OCI-LY1 (cell line): ENCODE data around the gene ZFP3.
"Not testable (repeated sequence)": the region's sequence is repeated elsewhere in the genome, so short reads cannot be mapped to it uniquely, and the experiment has no call there.

Source experiments
- H2AFZ ChIP-seq: fragments of 200-600 bp; sonication (generic), shearing (Covaris generic); 2 replicates; pipeline ENCODE4 v1.6.0; 2014; ENCODE audit warnings: antibody characterized with exemption, mild to moderate bottlenecking, low read length
- H3F3A ChIP-seq: fragments of 200-600 bp; sonication (generic), shearing (Covaris generic); 2 replicates; pipeline ENCODE4 v1.6.0; 2014; ENCODE audit warnings: mild to moderate bottlenecking, antibody characterized with exemption, low read length, moderate library complexity; ENCODE audit not compliant: insufficient read depth
- H3K27ac ChIP-seq: fragments of 200-600 bp; sonication (generic); 2 replicates; pipeline ENCODE4 v1.5.1; 2014; ENCODE audit warnings: low read length, mixed run types, mild to moderate bottlenecking, low read depth; ENCODE audit not compliant: poor library complexity, severe bottlenecking
- H3K27me3 ChIP-seq: fragments of 200-600 bp; sonication (generic); 2 replicates; pipeline ENCODE4 v1.6.0; 2014; ENCODE audit warnings: antibody characterized with exemption, mild to moderate bottlenecking, low read length, moderate library complexity; ENCODE audit not compliant: insufficient read depth
- H3K36me3 ChIP-seq: fragments of 200-600 bp; sonication (generic); 2 replicates; pipeline ENCODE4 v1.6.1; 2014; ENCODE audit warnings: mild to moderate bottlenecking, antibody characterized with exemption, low read length, moderate library complexity, mixed read lengths; ENCODE audit not compliant: insufficient read depth
- H3K4me1 ChIP-seq: fragments of 200-600 bp; sonication (generic); 2 replicates; pipeline ENCODE4 v1.5.1; 2014; ENCODE audit warnings: mild to moderate bottlenecking, low read length, moderate library complexity; ENCODE audit not compliant: insufficient read depth, severe bottlenecking
- H3K4me2 ChIP-seq: fragments of 200-600 bp; sonication (generic), shearing (Covaris generic); 2 replicates; pipeline ENCODE4 v1.6.1; 2014; ENCODE audit warnings: low read length
- H3K4me3 ChIP-seq: fragments of 200-600 bp; sonication (generic); 2 replicates; pipeline ENCODE4 v1.5.1; 2014; ENCODE audit warnings: low read length, low read depth, mild to moderate bottlenecking, mixed read lengths; ENCODE audit not compliant: poor library complexity, severe bottlenecking
- H3K79me2 ChIP-seq: fragments of 200-600 bp; shearing (Covaris generic); 2 replicates; pipeline ENCODE4 v1.6.1; 2016; ENCODE audit warnings: mixed run types, low read length, mixed read lengths; ENCODE audit not compliant: insufficient read depth
- H3K9ac ChIP-seq: fragments of 200-600 bp; sonication (generic), shearing (Covaris generic); 2 replicates; pipeline ENCODE4 v1.6.1; 2014; ENCODE audit warnings: mild to moderate bottlenecking, low read length, mixed read lengths
- H3K9me2 ChIP-seq: fragments of 200-600 bp; sonication (generic), shearing (Covaris generic); 2 replicates; pipeline ENCODE4 v1.6.1; 2014; ENCODE audit warnings: low read depth, mild to moderate bottlenecking, low read length, mixed read lengths
- H3K9me3 ChIP-seq: fragments of 200-600 bp; shearing (Covaris generic); 2 replicates; pipeline ENCODE4 v1.6.1; 2014; ENCODE audit warnings: low read length, mixed read lengths
- H4K20me1 ChIP-seq: fragments of 200-600 bp; sonication (generic), shearing (Covaris generic); 2 replicates; pipeline ENCODE4 v1.6.0; 2016; ENCODE audit warnings: mild to moderate bottlenecking, low read length; ENCODE audit not compliant: insufficient read depth
- CTCF ChIP-seq: fragments of 200-600 bp; sonication (generic), shearing (Covaris generic); IDR thresholded peaks from 2 replicates; pipeline ENCODE4 v1.5.1; 2017; ENCODE audit warnings: mild to moderate bottlenecking, antibody characterized with exemption, low read length, moderate library complexity, mixed read lengths
- EZH2 ChIP-seq: fragments of 200-600 bp; sonication (generic), shearing (Covaris generic); IDR thresholded peaks from 2 replicates; pipeline ENCODE4 v1.8.0; 2017; ENCODE audit warnings: borderline replicate concordance, mixed run types, mild to moderate bottlenecking, antibody characterized with exemption, low read length, moderate library complexity, mixed read lengths

Gene ZFP3

GRCh38 chr17:5127910-5128309, 49.6 kb downstream of the ZFP3 start:
- Histone ChIP-seq H3K4me2 (no peak overlapping the region), H3K79me2 (no peaks in the 10 kb centered on the region), H3K4me1 (no peaks in the 10 kb centered on the region), H3K9me2 (no peaks in the 10 kb centered on the region), H3K27me3 (no peaks in the 10 kb centered on the region), H3K27ac (no peak overlapping the region), H3K36me3 (no peaks in the 10 kb centered on the region), H3K9ac (no peak overlapping the region), H3K9me3 (no peaks in the 10 kb centered on the region), H3K4me3 (no peak overlapping the region), H2AFZ (no peak overlapping the region), H3F3A (no peaks in the 10 kb centered on the region), H4K20me1 (no peaks in the 10 kb centered on the region)
- TF ChIP-seq CTCF (no peak), EZH2 (no peak)

DNA sequence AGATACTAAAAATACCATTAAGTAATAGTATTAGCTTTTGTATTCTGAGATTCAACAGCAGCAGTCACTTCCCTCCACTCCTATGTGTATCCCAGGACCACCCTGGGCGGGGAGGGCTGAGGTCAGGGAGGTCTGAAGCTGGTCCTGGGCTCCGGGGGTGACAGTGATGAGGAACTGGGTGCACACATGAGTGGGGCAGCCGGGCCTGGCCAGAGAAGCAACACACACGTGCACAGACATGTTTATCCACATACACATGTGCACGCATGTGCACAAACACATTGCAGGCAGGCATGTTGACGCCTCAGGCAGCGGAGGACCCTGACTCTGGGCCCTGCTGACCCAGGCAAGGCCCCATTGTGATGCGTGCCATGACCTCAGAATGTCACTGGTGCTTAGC, 50.1 kb downstream of the ZFP3 start:
- H3K27me3 ChIP-seq, H3K4me2 ChIP-seq, H3K27ac ChIP-seq, H3K9me2 ChIP-seq, H4K20me1 ChIP-seq, H3K36me3 ChIP-seq, H3K79me2 ChIP-seq, H3K4me1 ChIP-seq, H3K4me3 ChIP-seq, H3K9ac ChIP-seq, H2AFZ ChIP-seq, H3F3A ChIP-seq, H3K9me3 ChIP-seq: not testable (repeated sequence)

GRCh38 chr17:5128905-5129535, 50.8 kb downstream of the ZFP3 start:
- Histone ChIP-seq H3K9me3 (no peaks in the 10 kb centered on the region), H3K27me3 (no peaks in the 10 kb centered on the region)
- TF ChIP-seq EZH2: no peak
- TF ChIP-seq CTCF: no peak

GRCh38 chr17:5129770-5130169, 51.5 kb downstream of the ZFP3 start:
- not testable (repeated sequence) for H3F3A ChIP-seq, H2AFZ ChIP-seq, H3K36me3 ChIP-seq, H3K27me3 ChIP-seq, H4K20me1 ChIP-seq, H3K9me2 ChIP-seq, H3K9me3 ChIP-seq, H3K79me2 ChIP-seq, H3K27ac ChIP-seq, H3K4me3 ChIP-seq, H3K9ac ChIP-seq, H3K4me1 ChIP-seq, H3K4me2 ChIP-seq

More at GRCh38 chr17:5128905-5129535, 50.8 kb downstream of the ZFP3 start:
- Histone ChIP-seq H3F3A (no peaks in the 10 kb centered on the region), H3K4me1 (no peaks in the 10 kb centered on the region), H3K4me3 (no peak overlapping the region), H3K79me2 (no peaks in the 10 kb centered on the region), H3K4me2 (no peak overlapping the region), H3K9ac (no peak overlapping the region), H3K9me2 (no peaks in the 10 kb centered on the region), H3K36me3 (no peaks in the 10 kb centered on the region), H2AFZ (no peak overlapping the region), H4K20me1 (no peaks in the 10 kb centered on the region), H3K27ac (no peak overlapping the region)

GRCh38 chr17:5130261-5130660, 52.0 kb downstream of the ZFP3 start:
- H3K27me3 ChIP-seq, H4K20me1 ChIP-seq, H3K9me2 ChIP-seq, H2AFZ ChIP-seq, H3K27ac ChIP-seq, H3K79me2 ChIP-seq, H3F3A ChIP-seq, H3K9ac ChIP-seq, H3K4me1 ChIP-seq, H3K4me2 ChIP-seq, H3K4me3 ChIP-seq, H3K9me3 ChIP-seq, H3K36me3 ChIP-seq: not testable (repeated sequence)

DNA sequence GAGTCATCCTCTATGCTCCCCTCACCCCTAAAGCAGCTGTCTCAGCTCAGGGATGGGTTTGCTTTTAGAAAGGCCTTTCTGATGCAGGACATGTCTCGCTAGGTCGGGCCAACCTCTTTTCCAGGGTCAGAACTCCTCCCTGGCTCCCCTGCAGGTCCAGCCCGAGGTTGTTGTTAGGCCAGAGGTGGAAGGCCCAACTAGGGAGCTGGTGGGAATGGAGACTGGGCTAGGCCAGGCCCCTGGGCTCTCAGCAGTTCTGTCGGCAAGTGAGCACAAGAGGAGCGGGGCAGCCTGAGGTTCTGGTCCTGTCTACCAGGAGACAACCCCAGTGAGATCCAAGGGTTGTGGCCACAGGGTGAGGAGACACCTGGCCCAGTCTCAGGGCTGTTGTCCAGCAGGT, 52.4 kb downstream of the ZFP3 start:
- not testable (repeated sequence) for H3K9me3 ChIP-seq, H3K27ac ChIP-seq

More for the DNA sequence above, 52.4 kb downstream of the ZFP3 start:
- H3K36me3 ChIP-seq, H3K4me3 ChIP-seq, H3K4me2 ChIP-seq, H3F3A ChIP-seq, H3K27me3 ChIP-seq, H2AFZ ChIP-seq, H4K20me1 ChIP-seq, H3K9ac ChIP-seq, H3K79me2 ChIP-seq, H3K9me2 ChIP-seq, H3K4me1 ChIP-seq: not testable (repeated sequence)
